HepG2 (cell line): ENCODE measurements around the gene LRRC28. TPM values are rescaled to one million over a fixed set of nuclear protein-coding genes. Genes with fewer than 3 reads are reported as not detected.

Source experiments
- CEBPB ChIP-seq: IDR thresholded peaks from 2 replicates; pipeline ENCODE4 v1.6.1; 2011; ENCODE audit warnings: low read depth, low read length, improper control_type of control experiment, borderline replicate concordance
- CENPT ChIP-seq: sonication (generic); formaldehyde crosslinking; IDR thresholded peaks from 2 replicates; pipeline ENCODE4 v1.8.0; 2022; ENCODE audit warnings: low read depth, mild to moderate bottlenecking, moderate library complexity, missing genetic modification reagents
- FOXK2 ChIP-seq: fragments of 450-650 bp; IDR thresholded peaks from 2 replicates; pipeline ENCODE4 v1.6.1; 2016
- GATAD2A ChIP-seq: IDR thresholded peaks from 2 replicates; pipeline ENCODE4 v1.6.1; 2016
- KDM5A ChIP-seq: fragments of 200-600 bp; sonication (generic); IDR thresholded peaks from 2 replicates; pipeline ENCODE4 v1.7.0; 2018; ENCODE audit warnings: antibody characterized with exemption, mild to moderate bottlenecking, low read length, borderline replicate concordance
- KMT2A ChIP-seq: sonication (generic); formaldehyde crosslinking; IDR thresholded peaks from 2 replicates; pipeline ENCODE4 v1.4.0; 2020; ENCODE audit warnings: missing genetic modification reagents
- MTF1 ChIP-seq: sonication (generic); formaldehyde crosslinking; IDR thresholded peaks from 2 replicates; pipeline ENCODE4 v1.5.0; 2020; ENCODE audit warnings: missing genetic modification reagents
- NCOR1 ChIP-seq: fragments of 200-600 bp; sonication (generic); IDR thresholded peaks from 2 replicates; pipeline ENCODE4 v1.7.0; 2017; ENCODE audit warnings: antibody characterized with exemption, low read length, borderline replicate concordance
- SRSF1 ChIP-seq: fragments of 200-400 bp; formaldehyde crosslinking; optimal IDR thresholded peaks from 2 replicates; pipeline ENCODE3; 2017; ENCODE audit warnings: mild to moderate bottlenecking, low read depth, low read length, moderate library complexity
- SRSF4 ChIP-seq: fragments of 200-400 bp; formaldehyde crosslinking; IDR thresholded peaks from one replicate; pipeline ENCODE4 v1.6.1; 2018; ENCODE audit warnings: mild to moderate bottlenecking, low read depth, low read length, moderate library complexity; ENCODE audit not compliant: poor library complexity, severe bottlenecking
- TCF7 ChIP-seq: sonication (generic); IDR thresholded peaks from 2 replicates; pipeline ENCODE4 v1.6.1; 2016; ENCODE audit warnings: antibody characterized with exemption, low read depth
- TEAD3 ChIP-seq: optimal IDR thresholded peaks from 2 replicates; pipeline ENCODE3; 2016; ENCODE audit warnings: borderline replicate concordance
- ZNF354B ChIP-seq: sonication (generic); formaldehyde crosslinking; IDR thresholded peaks from 2 replicates; pipeline ENCODE4 v1.8.0; 2022; ENCODE audit warnings: mild to moderate bottlenecking, missing genetic modification reagents
- ZNF552 ChIP-seq: sonication (generic); formaldehyde crosslinking; IDR thresholded peaks from 2 replicates; pipeline ENCODE4 v1.9.0; 2022; ENCODE audit warnings: missing genetic modification reagents, mild to moderate bottlenecking, borderline replicate concordance
- polyA plus RNA-seq, 8 experiments: library from polyadenylated mRNA; depleted of rRNA in 3 of 8; stranded (reverse) in 7 of 8; unstranded in 1 of 8; fragments of >200 nt; fragmentation: Illumina TruSeq in 4 of 8; extraction: Trizol in 4 of 8; gene quantifications; 2 replicates each; pipeline versions ENCODE4 v1.2.1 to v1.2.3, GENCODE V29; 2011 to 2016; ENCODE audit warnings: low read depth in 4 of 8, missing spikeins in 1 of 8, mixed read lengths in 1 of 8; ENCODE audit not compliant: insufficient read depth in 1 of 8
- total RNA-seq, 5 experiments: library from RNA; depleted of rRNA; stranded (reverse); fragments of >200 nt; fragmentation: Illumina TruSeq; extraction: Trizol; gene quantifications; 2 replicates each; pipeline ENCODE4 v1.2.3, GENCODE V29; 2016; ENCODE audit warnings: low read depth in 1 of 5
- TF ChIP-seq, protein P1 (sequence below): sonication (generic); formaldehyde crosslinking; IDR thresholded peaks from 2 replicates; pipeline ENCODE4 v1.4.0; 2020; ENCODE audit warnings: missing genetic modification reagents, borderline replicate concordance
- TF ChIP-seq, protein P2 (sequence below): sonication (generic); formaldehyde crosslinking; IDR thresholded peaks from 2 replicates; pipeline ENCODE4 v1.9.0; 2021; ENCODE audit warnings: missing genetic modification reagents, mild to moderate bottlenecking, borderline replicate concordance
- TF ChIP-seq, protein P3 (sequence below): sonication (generic); formaldehyde crosslinking; IDR thresholded peaks from 2 replicates; pipeline ENCODE4 v1.5.1; 2020; ENCODE audit warnings: missing genetic modification reagents, mild to moderate bottlenecking, borderline replicate concordance

Gene LRRC28
- total and polyA plus RNA-seq, 2 of the 13 experiments (the other 11 are each of a cell fraction or from before 2014, with no cell fraction given) = 17.5 to 21.3 TPM

DNA sequence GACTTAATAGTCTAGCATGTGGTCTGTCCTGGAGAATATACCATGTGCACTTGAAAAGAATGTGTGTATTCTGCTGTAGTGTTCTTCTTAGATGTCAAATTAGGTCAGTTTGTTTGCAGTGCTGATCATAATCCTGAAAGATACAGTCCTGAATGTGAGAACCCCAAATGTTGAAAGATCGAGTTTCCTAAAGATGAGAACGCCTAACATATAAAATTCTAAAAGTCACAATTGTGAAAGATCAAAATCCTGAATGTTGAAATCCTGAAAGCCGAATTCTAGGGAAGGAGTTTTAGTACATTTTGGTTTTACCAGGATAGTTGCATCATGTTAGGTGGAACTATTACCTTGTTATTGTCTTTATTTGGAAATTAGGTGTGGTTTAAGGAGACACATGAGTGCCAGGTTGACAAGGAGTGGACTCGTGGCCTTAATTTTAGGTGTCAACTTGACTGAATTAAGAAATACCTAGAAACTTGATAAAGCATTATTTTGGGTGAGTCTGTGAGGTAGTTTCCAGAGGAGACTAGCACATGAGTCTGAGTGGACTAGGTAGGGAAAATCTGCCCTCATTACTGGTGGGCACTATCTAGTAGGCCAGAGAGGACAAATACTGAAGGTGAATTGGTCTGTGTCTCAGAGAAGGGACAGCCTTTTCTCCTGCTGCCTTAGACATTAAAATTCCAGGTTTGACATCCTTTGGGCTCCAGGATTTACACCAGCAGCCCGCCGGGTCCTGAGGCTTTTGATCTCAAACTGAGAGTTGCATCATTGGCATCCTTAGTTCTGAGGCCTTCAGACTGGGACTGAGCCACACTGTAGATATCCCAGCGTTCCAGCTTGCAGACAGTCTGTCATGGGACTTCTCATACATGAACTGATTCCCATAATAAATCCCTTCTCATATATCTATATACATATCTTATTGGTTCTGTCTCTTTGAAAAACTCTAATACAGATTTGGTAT lies 77.1 kb downstream of the LRRC28 start (continued):
- TF ChIP-seq, protein P1, sequence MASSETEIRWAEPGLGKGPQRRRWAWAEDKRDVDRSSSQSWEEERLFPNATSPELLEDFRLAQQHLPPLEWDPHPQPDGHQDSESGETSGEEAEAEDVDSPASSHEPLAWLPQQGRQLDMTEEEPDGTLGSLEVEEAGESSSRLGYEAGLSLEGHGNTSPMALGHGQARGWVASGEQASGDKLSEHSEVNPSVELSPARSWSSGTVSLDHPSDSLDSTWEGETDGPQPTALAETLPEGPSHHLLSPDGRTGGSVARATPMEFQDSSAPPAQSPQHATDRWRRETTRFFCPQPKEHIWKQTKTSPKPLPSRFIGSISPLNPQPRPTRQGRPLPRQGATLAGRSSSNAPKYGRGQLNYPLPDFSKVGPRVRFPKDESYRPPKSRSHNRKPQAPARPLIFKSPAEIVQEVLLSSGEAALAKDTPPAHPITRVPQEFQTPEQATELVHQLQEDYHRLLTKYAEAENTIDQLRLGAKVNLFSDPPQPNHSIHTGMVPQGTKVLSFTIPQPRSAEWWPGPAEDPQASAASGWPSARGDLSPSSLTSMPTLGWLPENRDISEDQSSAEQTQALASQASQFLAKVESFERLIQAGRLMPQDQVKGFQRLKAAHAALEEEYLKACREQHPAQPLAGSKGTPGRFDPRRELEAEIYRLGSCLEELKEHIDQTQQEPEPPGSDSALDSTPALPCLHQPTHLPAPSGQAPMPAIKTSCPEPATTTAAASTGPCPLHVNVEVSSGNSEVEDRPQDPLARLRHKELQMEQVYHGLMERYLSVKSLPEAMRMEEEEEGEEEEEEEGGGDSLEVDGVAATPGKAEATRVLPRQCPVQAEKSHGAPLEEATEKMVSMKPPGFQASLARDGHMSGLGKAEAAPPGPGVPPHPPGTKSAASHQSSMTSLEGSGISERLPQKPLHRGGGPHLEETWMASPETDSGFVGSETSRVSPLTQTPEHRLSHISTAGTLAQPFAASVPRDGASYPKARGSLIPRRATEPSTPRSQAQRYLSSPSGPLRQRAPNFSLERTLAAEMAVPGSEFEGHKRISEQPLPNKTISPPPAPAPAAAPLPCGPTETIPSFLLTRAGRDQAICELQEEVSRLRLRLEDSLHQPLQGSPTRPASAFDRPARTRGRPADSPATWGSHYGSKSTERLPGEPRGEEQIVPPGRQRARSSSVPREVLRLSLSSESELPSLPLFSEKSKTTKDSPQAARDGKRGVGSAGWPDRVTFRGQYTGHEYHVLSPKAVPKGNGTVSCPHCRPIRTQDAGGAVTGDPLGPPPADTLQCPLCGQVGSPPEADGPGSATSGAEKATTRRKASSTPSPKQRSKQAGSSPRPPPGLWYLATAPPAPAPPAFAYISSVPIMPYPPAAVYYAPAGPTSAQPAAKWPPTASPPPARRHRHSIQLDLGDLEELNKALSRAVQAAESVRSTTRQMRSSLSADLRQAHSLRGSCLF (CRISPR knock-in tag) = no peak
- TF ChIP-seq NCOR1 (no peak), FOXK2 (no peak), SRSF4 (no peak), GATAD2A (CRISPR knock-in tag) (peak; percentile 37; the same call in 1 of the 2 replicates), CENPT (CRISPR knock-in tag) (no peak), CEBPB (peak; percentile 76), ZNF354B (CRISPR knock-in tag) (no peak), MTF1 (no peak), TCF7 (peak; percentile 54), KMT2A (CRISPR knock-in tag) (no peak), TEAD3 (CRISPR knock-in tag) (peak; percentile 44), KDM5A (no peak), SRSF1 (no peak), ZNF552 (CRISPR knock-in tag) (no peak)
- TF ChIP-seq, protein P2, sequence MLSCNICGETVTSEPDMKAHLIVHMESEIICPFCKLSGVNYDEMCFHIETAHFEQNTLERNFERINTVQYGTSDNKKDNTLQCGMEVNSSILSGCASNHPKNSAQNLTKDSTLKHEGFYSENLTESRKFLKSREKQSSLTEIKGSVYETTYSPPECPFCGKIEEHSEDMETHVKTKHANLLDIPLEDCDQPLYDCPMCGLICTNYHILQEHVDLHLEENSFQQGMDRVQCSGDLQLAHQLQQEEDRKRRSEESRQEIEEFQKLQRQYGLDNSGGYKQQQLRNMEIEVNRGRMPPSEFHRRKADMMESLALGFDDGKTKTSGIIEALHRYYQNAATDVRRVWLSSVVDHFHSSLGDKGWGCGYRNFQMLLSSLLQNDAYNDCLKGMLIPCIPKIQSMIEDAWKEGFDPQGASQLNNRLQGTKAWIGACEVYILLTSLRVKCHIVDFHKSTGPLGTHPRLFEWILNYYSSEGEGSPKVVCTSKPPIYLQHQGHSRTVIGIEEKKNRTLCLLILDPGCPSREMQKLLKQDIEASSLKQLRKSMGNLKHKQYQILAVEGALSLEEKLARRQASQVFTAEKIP (CRISPR knock-in tag) = no peak
- TF ChIP-seq, protein P3, sequence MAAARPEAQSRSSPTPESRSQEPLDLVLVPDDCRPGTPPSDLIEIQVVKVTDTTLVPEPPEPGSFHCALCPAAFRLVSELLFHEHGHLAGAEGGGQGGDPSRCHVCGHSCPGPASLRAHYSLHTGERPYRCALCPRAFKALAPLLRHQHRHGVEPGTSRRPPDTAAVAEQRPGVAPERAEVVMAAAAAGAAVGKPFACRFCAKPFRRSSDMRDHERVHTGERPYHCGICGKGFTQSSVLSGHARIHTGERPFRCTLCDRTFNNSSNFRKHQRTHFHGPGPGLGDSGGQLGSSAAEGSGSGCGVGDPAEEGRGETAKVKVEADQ (CRISPR knock-in tag) = no peak
